Measurements from ENCODE around the gene SDF2. TPM values are rescaled to one million over a fixed set of nuclear protein-coding genes. Genes with fewer than 3 reads are reported as not detected.

Gene SDF2
- total and polyA plus RNA-seq, 9 of the 15 experiments (the other 6 are each of a cell fraction or from before 2014, with no cell fraction given): 41.2 to 132 (median 65.6) TPM

- TF ChIP-seq ZNF395 (CRISPR knock-in tag; IDR thresholded peaks at IDR 0.05) (peak; percentile 59; the same call in 1 of the 2 replicates), POLR2G (IDR thresholded peaks at IDR 0.05; ENCODE audit: low read depth, low read length) (peak; percentile 96), BHLHE40 (IDR thresholded peaks at IDR 0.05; ENCODE audit: low read length) (no peak), MBD2 (IDR thresholded peaks at IDR 0.05; ENCODE audit: borderline replicate concordance, low read depth) (peak; percentile 83; the same call in 1 of the 2 replicates), ZNF24 (IDR thresholded peaks at IDR 0.05) (0 out of 2 replicates have a peak, but pooled peaks have one; percentile 9), USF2 (CRISPR knock-in tag; IDR thresholded peaks at IDR 0.05) (no peak), KDM4B (IDR thresholded peaks at IDR 0.05; ENCODE audit: borderline replicate concordance in 2 of 2, low read depth in 1 of 2) (peak in 1 of 2 experiments; percentile 75; a peak in 2 of 4 replicates), ZNF589 (CRISPR knock-in tag; IDR thresholded peaks at IDR 0.05; ENCODE audit: low read depth) (peak; percentile 71; the same call in 1 of the 2 replicates), CREB1 (IDR thresholded peaks at IDR 0.05) (peak; percentile 91), CREB1 (CRISPR knock-in tag; IDR thresholded peaks at IDR 0.05) (peak; percentile 95)
- TF ChIP-seq, protein P1, sequence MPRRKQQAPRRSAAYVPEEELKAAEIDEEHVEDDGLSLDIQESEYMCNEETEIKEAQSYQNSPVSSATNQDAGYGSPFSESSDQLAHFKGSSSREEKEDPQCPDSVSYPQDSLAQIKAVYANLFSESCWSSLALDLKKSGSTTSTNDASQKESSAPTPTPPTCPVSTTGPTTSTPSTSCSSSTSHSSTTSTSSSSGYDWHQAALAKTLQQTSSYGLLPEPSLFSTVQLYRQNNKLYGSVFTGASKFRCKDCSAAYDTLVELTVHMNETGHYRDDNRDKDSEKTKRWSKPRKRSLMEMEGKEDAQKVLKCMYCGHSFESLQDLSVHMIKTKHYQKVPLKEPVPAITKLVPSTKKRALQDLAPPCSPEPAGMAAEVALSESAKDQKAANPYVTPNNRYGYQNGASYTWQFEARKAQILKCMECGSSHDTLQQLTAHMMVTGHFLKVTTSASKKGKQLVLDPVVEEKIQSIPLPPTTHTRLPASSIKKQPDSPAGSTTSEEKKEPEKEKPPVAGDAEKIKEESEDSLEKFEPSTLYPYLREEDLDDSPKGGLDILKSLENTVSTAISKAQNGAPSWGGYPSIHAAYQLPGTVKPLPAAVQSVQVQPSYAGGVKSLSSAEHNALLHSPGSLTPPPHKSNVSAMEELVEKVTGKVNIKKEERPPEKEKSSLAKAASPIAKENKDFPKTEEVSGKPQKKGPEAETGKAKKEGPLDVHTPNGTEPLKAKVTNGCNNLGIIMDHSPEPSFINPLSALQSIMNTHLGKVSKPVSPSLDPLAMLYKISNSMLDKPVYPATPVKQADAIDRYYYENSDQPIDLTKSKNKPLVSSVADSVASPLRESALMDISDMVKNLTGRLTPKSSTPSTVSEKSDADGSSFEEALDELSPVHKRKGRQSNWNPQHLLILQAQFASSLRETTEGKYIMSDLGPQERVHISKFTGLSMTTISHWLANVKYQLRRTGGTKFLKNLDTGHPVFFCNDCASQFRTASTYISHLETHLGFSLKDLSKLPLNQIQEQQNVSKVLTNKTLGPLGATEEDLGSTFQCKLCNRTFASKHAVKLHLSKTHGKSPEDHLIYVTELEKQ (CRISPR knock-in tag; IDR thresholded peaks at IDR 0.05): no peak
- TF ChIP-seq, protein P2, sequence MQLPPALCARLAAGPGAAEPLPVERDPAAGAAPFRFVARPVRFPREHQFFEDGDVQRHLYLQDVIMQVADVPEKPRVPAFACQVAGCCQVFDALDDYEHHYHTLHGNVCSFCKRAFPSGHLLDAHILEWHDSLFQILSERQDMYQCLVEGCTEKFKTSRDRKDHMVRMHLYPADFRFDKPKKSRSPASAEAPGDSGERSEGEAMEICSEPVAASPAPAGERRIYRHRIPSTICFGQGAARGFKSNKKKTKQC (CRISPR knock-in tag; IDR thresholded peaks at IDR 0.05): peak; percentile 87
- TF ChIP-seq, protein P3, sequence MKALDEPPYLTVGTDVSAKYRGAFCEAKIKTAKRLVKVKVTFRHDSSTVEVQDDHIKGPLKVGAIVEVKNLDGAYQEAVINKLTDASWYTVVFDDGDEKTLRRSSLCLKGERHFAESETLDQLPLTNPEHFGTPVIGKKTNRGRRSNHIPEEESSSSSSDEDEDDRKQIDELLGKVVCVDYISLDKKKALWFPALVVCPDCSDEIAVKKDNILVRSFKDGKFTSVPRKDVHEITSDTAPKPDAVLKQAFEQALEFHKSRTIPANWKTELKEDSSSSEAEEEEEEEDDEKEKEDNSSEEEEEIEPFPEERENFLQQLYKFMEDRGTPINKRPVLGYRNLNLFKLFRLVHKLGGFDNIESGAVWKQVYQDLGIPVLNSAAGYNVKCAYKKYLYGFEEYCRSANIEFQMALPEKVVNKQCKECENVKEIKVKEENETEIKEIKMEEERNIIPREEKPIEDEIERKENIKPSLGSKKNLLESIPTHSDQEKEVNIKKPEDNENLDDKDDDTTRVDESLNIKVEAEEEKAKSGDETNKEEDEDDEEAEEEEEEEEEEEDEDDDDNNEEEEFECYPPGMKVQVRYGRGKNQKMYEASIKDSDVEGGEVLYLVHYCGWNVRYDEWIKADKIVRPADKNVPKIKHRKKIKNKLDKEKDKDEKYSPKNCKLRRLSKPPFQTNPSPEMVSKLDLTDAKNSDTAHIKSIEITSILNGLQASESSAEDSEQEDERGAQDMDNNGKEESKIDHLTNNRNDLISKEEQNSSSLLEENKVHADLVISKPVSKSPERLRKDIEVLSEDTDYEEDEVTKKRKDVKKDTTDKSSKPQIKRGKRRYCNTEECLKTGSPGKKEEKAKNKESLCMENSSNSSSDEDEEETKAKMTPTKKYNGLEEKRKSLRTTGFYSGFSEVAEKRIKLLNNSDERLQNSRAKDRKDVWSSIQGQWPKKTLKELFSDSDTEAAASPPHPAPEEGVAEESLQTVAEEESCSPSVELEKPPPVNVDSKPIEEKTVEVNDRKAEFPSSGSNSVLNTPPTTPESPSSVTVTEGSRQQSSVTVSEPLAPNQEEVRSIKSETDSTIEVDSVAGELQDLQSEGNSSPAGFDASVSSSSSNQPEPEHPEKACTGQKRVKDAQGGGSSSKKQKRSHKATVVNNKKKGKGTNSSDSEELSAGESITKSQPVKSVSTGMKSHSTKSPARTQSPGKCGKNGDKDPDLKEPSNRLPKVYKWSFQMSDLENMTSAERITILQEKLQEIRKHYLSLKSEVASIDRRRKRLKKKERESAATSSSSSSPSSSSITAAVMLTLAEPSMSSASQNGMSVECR (CRISPR knock-in tag; IDR thresholded peaks at IDR 0.05): peak; percentile 25; the same call in 1 of the 2 replicates
Observed at GRCh38 chr17:28661635-28662526, at the start of gene SDF2, which contains the start of gene SUPT6H (continued).
